Purkinje cell (primary cell): ENCODE data around the gene METAP1D. TPM values are rescaled to one million over a fixed set of nuclear protein-coding genes. Genes with fewer than 3 reads are reported as not detected.

ENCODE experiments used
- polyA plus RNA-seq: library from polyadenylated mRNA; unstranded; fragments of >200 nt; fragmentation: Nextera tagmentation; gene quantifications from 2 replicates; pipeline ENCODE4 v1.2.1, GENCODE V29; 2014

Gene METAP1D
- polyA plus RNA-seq: 4.5 and 5.4 TPM in 2 replicates

DNA sequence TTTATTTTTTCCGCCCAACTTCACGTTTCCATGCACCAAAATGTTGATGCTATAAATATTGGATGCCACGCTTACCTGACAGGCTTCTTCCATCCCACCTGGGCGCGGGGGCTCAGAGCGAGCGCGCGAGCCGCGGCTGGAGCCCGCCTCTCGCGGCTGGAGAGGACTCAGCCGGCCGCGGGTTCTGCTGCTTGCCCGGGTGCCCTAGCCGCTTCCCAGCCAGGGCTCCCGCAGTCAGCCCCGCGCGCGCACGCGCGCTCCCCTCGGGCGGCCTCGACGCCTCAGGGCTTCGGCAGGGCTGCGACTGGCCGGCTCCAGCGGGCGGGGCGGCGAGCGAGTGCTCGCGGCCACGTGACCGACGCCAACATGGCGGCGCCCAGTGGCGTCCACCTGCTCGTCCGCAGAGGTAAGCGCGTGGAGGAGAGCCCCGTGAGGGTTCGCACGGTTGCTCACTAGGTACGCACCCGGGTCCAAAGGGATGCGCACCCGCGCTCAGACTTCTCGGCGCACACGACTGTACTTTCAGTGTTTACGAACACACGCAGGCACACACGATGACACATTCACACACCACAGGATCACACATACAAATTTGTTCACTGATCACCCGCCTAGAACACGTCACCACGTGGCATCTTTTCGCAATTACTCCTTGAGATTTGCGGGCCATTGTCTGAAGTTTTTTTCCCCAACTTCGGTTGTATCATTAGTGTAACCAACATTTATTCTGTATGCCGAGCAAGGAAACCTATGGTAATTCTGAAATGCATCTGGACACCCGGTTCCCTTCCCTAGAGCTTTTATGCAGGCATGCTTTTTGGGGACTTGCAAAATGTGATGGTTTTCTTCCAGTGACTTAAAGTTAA, at the start of gene METAP1D:
TSS of gene METAP1D (plus strand) at position 350 of the 866 bp plus-strand sequence. CDS start at position 367, 17 bp downstream.

DNA sequence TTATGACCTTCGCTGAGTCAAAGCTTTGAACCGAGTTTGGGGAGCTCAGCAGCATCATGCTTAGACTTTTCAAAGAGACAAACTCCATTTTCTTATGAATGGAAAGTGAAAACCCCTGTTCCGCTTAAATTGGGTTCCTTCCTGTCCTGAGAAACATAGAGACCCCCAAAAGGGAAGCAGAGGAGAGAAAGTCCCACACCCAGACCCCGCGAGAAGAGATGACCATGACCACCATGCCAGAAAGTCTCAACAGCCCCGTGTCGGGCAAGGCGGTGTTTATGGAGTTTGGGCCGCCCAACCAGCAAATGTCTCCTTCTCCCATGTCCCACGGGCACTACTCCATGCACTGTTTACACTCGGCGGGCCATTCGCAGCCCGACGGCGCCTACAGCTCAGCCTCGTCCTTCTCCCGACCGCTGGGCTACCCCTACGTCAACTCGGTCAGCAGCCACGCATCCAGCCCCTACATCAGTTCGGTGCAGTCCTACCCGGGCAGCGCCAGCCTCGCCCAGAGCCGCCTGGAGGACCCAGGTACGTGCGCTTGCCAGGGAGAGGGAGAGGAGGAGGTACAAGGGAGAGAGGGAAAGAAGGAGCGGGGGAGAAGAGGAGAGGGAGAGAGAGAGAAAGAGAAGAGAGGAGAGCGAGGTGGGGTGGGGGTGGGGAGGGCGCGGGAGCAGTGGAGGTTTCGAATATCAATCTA, 85.9 kb downstream of the METAP1D start, which contains the start of gene DLX1:
TSS of gene DLX1 (plus strand) at position 48 of the 700 bp plus-strand sequence. CDS start at position 219, 171 bp downstream.

DNA sequence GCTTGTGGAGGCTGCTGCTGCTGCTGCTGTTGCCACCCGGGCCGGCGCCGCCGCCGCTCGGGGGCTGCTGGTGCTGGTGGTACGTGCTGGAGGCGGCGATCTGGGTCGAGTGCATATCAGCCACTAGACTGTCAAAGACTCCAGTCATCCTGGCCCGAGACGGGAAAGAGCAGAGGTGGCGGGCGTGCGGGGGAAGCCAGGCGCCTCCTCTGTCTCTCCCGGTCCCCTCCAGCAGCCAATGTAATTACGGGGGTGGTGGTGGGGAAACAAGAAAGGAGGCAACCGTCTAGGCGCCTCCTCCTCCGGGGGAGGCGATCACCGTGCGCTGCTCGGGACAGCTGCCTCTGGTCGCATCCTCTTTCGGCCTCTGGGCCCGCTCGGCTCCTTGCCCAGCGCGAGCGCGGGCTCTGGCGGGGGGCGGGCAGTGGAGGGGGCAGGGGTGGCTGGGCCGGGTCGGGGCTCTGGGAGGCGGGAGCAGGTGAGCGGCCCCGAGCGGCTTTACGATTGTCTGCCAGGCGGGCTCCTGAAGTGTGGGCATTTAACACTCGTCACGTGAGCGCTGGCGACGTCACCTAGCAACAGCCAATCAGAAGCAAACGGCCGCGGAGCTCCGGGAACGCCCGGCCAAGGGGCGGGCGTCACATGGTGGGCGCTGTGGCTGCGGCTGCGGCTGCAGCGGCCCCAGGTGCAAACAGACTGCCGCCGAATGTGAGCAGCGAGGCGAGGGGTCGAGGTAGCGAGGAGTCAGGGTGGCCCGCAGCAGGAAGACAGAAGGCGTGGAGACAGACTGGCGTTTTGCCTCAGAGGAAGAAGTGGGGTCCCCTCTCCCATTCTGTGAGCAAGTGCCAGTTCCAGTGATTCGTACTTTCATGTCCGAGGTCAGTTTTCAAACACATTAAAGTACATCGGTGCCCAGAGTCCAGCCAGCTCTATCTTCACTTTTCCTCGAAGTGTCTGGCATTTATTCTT, 102.9 kb downstream of the METAP1D start, which contains the start of gene DLX2:
TSS of gene DLX2 (minus strand) at position 510 of the 969 bp plus-strand sequence. CDS start at position 148, 362 bp downstream.

Other genes starting within 250 kb of the METAP1D start
- 114 and 134 TPM in 2 replicates for gene SLC25A12, start 105.7 kb upstream of the METAP1D start, polyA plus RNA-seq
- gene HAT1, start 77.5 kb upstream of the METAP1D start, polyA plus RNA-seq: 74.3 and 86.6 TPM in 2 replicates
- not detected in 2 replicates for gene DLX1, start 85.6 kb downstream of the METAP1D start, polyA plus RNA-seq
- not detected in 2 replicates for gene DLX2, start 102.9 kb downstream of the METAP1D start, polyA plus RNA-seq